ENCODE measurements around the gene GTPBP4. TPM values are rescaled to one million over a fixed set of nuclear protein-coding genes. Genes with fewer than 3 reads are reported as not detected.
A peak's percentile ranks its signal among the peaks of the same experiment; 100 is the strongest.

GTPBP4 gene
- total RNA-seq, 2 experiments from 2014 or later, result 50.3 to 53.7 TPM

- no peaks in the 10 kb centered on the region for H3K9me3 ChIP-seq (ENCODE audit: control insufficient read depth in 1 of 2, insufficient read depth in 1 of 2, low read length in 2 of 2)
- Mint-ChIP-seq H3K9me3 (no peaks in the 10 kb centered on the region), H3K4me3 (no peak overlapping the region), H3K27ac (peak overlapping the region; percentile 8), H3K4me1 (ENCODE audit: low read depth) (peaks cover 65% of the 10 kb centered on the region), H3K36me3 (ENCODE audit: low read depth) (peaks cover 23% of the 10 kb centered on the region), H3K27me3 (no peaks in the 10 kb centered on the region)
- POLR2A ChIA-PET, result interaction anchor here (1.2 to 1.8 kb wide), 2 partner anchors 11 to 20 kb away, joined by 3 to 12 read pairs; partner anchors contain the start of gene IDI1
- TF ChIP-seq CTCF (IDR thresholded peaks at IDR 0.05), result no peak
- CTCF ChIA-PET, result interaction anchor here (1.2 kb wide), 1 partner anchor 19 kb away, joined by 3 read pairs; no protein-coding TSS in a partner anchor
- peaks cover 16% of the 10 kb centered on the region for H3K36me3 ChIP-seq (ENCODE audit: insufficient read depth, low read length)
- H3K4me3 ChIP-seq (ENCODE audit: low read length), result no peak overlapping the region
- no peak for ATAC-seq (ENCODE audit: poor library complexity)
- peak in 1 of 14 experiments; percentile 31 for DNase-seq
- H3K27ac ChIP-seq (ENCODE audit: low read depth in 1 of 2, low read length in 2 of 2), result no peak overlapping the region
- intact Hi-C loops (cut with DNase I, micrococcal nuclease), result no loop called here
- H3K4me1 ChIP-seq (ENCODE audit: insufficient read depth, low read length), result peaks cover 11% of the 10 kb centered on the region
- no peaks in the 10 kb centered on the region for H3K27me3 ChIP-seq (ENCODE audit: control insufficient read depth in 1 of 2, insufficient read depth in 2 of 2, low read length in 2 of 2)
Measured at GRCh38 chr10:1068380-1069361, 80.4 kb downstream of the GTPBP4 start.

Other genes with a start within 250 kb of the GTPBP4 start
- gene LARP4B, start 56.7 kb upstream of the GTPBP4 start, total RNA-seq, result 10 to 100 TPM; 33.1 to 40.2 TPM
- not detected for gene IDI2, start 37.4 kb downstream of the GTPBP4 start, total RNA-seq
- 100 to 1,000 TPM; 244 to 250 TPM for gene IDI1, start 60.7 kb downstream of the GTPBP4 start, total RNA-seq
- gene WDR37, start 68.0 kb downstream of the GTPBP4 start, total RNA-seq, result 10 to 100 TPM; 17.0 to 17.7 TPM

All from CD4-positive, alpha-beta T cell (primary cell).